Prostate gland (tissue), 2 donors: ENCODE results near the gene PRR5L. TPM values are rescaled to one million over a fixed set of nuclear protein-coding genes. Genes with fewer than 3 reads are reported as not detected.

ENCODE experiments used
- DNase-seq: peaks from one replicate; pipeline ENCODE4 v3.0.0-alpha.2; 2019; ENCODE audit warnings: low spot score
- H3K27ac ChIP-seq, 2 donors: fragments of 200-600 bp; sonication (generic); 2 replicates each; pipeline ENCODE4 v1.5.1; 2017 to 2019
- H3K27me3 ChIP-seq: fragments of 200-600 bp; sonication (generic); replicated peaks from 2 replicates; pipeline ENCODE4 v1.5.1; 2019; ENCODE audit not compliant: insufficient read depth
- H3K36me3 ChIP-seq, 2 donors: fragments of 200-600 bp; sonication (generic); 1 replicate in 1 of 2; 2 replicates in 1 of 2; pipeline versions ENCODE4 v1.5.1 to v1.8.1; 2017 to 2019
- H3K4me1 ChIP-seq: fragments of 200-600 bp; sonication (generic); replicated peaks from 2 replicates; pipeline ENCODE4 v1.5.1; 2019
- H3K4me3 ChIP-seq, 2 donors: fragments of 200-600 bp; sonication (generic); 2 replicates each; pipeline ENCODE4 v1.5.1; 2017 to 2019
- H3K9me3 ChIP-seq: fragments of 200-600 bp; sonication (generic); 2 replicates; pipeline ENCODE4 v1.5.1; 2017
- CTCF ChIP-seq, 4 experiments: fragments of 200-600 bp in 2 of 4; fragments of 450-650 bp in 2 of 4; sonication (generic) in 2 of 4; IDR thresholded peaks; 1 replicate in 3 of 4; 2 replicates in 1 of 4; pipeline ENCODE4 v1.5.1; 2016 to 2019; ENCODE audit warnings: antibody characterized with exemption in 4 of 4, mild to moderate bottlenecking in 2 of 4, moderate library complexity in 2 of 4
- POLR2A ChIP-seq: fragments of 450-650 bp; IDR thresholded peaks from one replicate; pipeline ENCODE4 v1.6.1; 2016; ENCODE audit warnings: antibody characterized with exemption, mild to moderate bottlenecking
- POLR2AphosphoS5 ChIP-seq: sonication (generic); formaldehyde crosslinking; IDR thresholded peaks from one replicate; pipeline ENCODE4 v1.6.1; 2017; ENCODE audit warnings: antibody characterized with exemption
- WGBS: methylation state at CpG from one replicate; pipeline ENCODE4 v1.1.5; 2018; 5-methylcytosine and 5-hydroxymethylcytosine counted together
- intact Hi-C: fragments of 100-400 bp; cut with DNase I; formaldehyde crosslinking; loops from one replicate; pipeline ENCODE4 v1.14.2; 2022
- total RNA-seq, 2 donors: library from RNA; depleted of rRNA; stranded (reverse); fragments of >200 nt; gene quantifications; one replicate each; pipeline ENCODE4 v1.1.0, GENCODE V29; 2016

Gene PRR5L
- total RNA-seq, 2 donors from 2014 or later: 4.0 to 10.1 TPM

DNA sequence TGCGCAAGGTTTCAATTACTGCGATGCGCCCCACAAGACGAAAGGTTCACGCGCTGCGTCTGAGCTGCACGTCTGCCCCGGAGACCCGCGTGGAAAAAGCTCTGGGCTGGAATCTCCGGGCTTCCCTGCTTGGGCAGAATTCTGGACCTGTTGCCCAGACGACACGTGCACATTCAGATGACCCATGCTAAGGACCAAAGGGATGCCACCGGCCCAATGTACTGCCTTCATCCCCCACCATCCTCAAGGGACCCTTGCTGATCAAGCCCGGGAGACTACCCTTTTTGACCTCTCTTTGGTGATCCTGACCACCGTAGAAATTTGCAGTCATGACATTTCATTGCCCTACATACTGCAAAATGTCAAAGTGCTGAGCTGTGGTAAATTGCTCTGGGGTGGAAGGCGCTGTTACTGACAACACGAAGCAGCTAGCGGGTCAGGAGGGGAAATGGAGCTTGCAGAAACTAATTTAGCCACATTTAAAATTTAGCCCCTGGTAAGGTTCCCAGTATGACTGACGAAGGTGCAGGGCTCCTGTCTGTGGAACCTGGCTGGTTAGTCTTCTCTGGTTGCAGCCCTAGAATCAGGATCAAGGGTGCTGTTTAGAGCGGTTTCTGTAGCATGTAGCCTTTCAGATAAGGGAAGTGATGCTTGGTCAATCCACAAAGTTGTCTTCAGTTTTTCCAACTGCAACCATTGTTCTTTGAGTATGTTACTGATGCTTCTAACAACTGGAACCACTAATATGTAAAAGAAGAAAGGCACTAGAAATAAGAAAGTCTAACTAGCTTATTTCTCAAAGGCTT is 81.9 kb downstream of the PRR5L start:
- intact Hi-C loops: no loop called here

GRCh38 chr11:36379653-36380052 is 83.6 kb downstream of the PRR5L start:
- 99% methylated on average over 3 of the region's 3 CpGs for WGBS
- TF ChIP-seq CTCF (IDR thresholded peaks at IDR 0.05): no peak
- TF ChIP-seq POLR2A: no peak
- peaks cover 6% of the 10 kb centered on the region for H3K27me3 ChIP-seq
- H3K4me3 ChIP-seq: no peak overlapping the region
- intact Hi-C loops: no loop called here
- H3K27ac ChIP-seq: no peak overlapping the region
- no peak for DNase-seq
- H3K4me1 ChIP-seq: no peaks in the 10 kb centered on the region
- no peaks in the 10 kb centered on the region for H3K9me3 ChIP-seq
- H3K36me3 ChIP-seq: no peaks in the 10 kb centered on the region

More for the DNA sequence above, 81.9 kb downstream of the PRR5L start:
- Histone ChIP-seq H3K36me3 (no peaks in the 10 kb centered on the region), H3K27me3 (peaks cover 6% of the 10 kb centered on the region), H3K4me3 (peak overlapping the region; percentile 32 to 37), H3K27ac (no peak overlapping the region), H3K9me3 (no peaks in the 10 kb centered on the region), H3K4me1 (no peaks in the 10 kb centered on the region)
- 31% methylated on average over 22 of the region's 22 CpGs for WGBS
- TF ChIP-seq POLR2AphosphoS5 (no peak), CTCF (IDR thresholded peaks at IDR 0.05) (no peak), POLR2A (no peak)
- no peak for DNase-seq

- intact Hi-C loops: no loop called here
- H3K4me1 ChIP-seq: no peaks in the 10 kb centered on the region
- no peak overlapping the region for H3K27ac ChIP-seq
- WGBS: 74% methylated on average over 9 of the region's 9 CpGs
- peaks cover 6% of the 10 kb centered on the region for H3K27me3 ChIP-seq
- DNase-seq: no peak
- no peak for TF ChIP-seq CTCF (IDR thresholded peaks at IDR 0.05)
- no peak for TF ChIP-seq POLR2A
- TF ChIP-seq POLR2AphosphoS5: no peak
- H3K4me3 ChIP-seq: no peak overlapping the region
- no peaks in the 10 kb centered on the region for H3K36me3 ChIP-seq
- H3K9me3 ChIP-seq: no peaks in the 10 kb centered on the region
Measured at GRCh38 chr11:36380296-36381014, 84.4 kb downstream of the PRR5L start.

DNA sequence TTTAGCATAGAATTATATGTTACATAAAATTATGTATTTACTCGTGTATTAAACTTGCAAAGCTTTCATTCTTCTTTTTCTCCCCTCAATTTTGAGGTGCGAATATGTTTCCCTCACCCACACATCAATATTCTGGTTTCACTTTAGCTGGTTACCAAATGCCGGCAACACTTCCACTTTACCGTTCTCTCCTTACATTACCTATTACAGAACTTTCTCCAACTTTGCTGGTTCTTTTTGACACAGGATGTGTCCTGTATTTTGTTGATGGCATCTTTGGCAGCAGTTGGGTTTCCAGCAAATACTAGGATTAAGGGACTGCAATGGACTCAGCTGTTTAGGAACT is 84.9 kb downstream of the PRR5L start:
- 86% methylated on average over 4 of the region's 4 CpGs for WGBS
- H3K36me3 ChIP-seq: no peaks in the 10 kb centered on the region
- H3K9me3 ChIP-seq: no peaks in the 10 kb centered on the region
- H3K4me3 ChIP-seq: no peak overlapping the region
- peaks cover 6% of the 10 kb centered on the region for H3K27me3 ChIP-seq
- intact Hi-C loops: no loop called here
- H3K27ac ChIP-seq: no peak overlapping the region
- TF ChIP-seq POLR2AphosphoS5: no peak
- TF ChIP-seq POLR2A: no peak
- TF ChIP-seq CTCF (IDR thresholded peaks at IDR 0.05): no peak
- H3K4me1 ChIP-seq: no peaks in the 10 kb centered on the region
- no peak for DNase-seq
